ENCODE measurements around the gene GOLGA5. TPM values are rescaled to one million over a fixed set of nuclear protein-coding genes. Genes with fewer than 3 reads are reported as not detected.
"Not testable (repeated sequence)": the region's sequence is repeated elsewhere in the genome, so short reads cannot be mapped to it uniquely, and the experiment has no call there.

Gene GOLGA5
- total and polyA plus RNA-seq, 7 experiments from 2014 or later, result 9.7 to 27.9 (median 23.5) TPM

DNA sequence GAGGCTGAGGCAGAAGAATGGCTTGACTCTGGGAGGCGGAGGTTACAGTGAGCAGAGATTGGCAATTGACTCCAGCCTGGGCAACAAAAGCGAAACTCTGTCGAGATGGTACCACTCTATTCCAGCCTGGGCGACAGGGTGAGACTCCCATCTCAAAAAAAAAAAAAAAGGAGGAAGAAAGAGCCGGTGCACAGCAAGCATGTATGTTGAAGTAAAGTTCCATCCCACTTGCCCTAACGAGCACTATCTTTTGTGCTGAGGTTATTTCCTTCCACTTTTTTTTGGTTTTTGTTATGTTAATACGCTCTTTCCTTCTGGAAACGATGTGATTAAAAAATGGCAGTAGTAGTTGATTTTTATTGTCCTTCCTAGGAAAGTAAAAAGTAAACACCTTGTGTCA lies 19.5 kb upstream of the GOLGA5 start:
- no peaks in the 10 kb centered on the region for H3K36me3 ChIP-seq (ENCODE audit: control insufficient read depth in 2 of 3, insufficient read depth in 3 of 3, low read length in 3 of 3)
- ChIA-PET POLR2A (no interaction called here), CTCF (no interaction called here)
- Mint-ChIP-seq H3K4me1 (peaks cover 0 to 29% (median 0%) of the 10 kb centered on the region in 7 donors), H3K36me3 (no peaks in the 10 kb centered on the region), H3K27ac (peak overlapping the region in 1 of 9 donors; percentile 45), H3K4me3 (no peak overlapping the region), H3K9me3 (peaks cover 0 to 2% (median 0%) of the 10 kb centered on the region in 11 donors), H3K27me3 (peaks cover 0 to 50% (median 0%) of the 10 kb centered on the region in 5 donors)
- H3K4me1 ChIP-seq (ENCODE audit: control insufficient read depth in 2 of 2, insufficient read depth in 2 of 2, low read length in 2 of 2), result no peaks in the 10 kb centered on the region
- no peak overlapping the region for H3K4me3 ChIP-seq (ENCODE audit: low read length)
- H3K27me3 ChIP-seq (ENCODE audit: control insufficient read depth in 2 of 2, insufficient read depth in 2 of 2, low read length in 2 of 2), result no peaks in the 10 kb centered on the region
- DNase-seq (no peak), ATAC-seq (no peak)
- intact Hi-C loops (cut with micrococcal nuclease), result no loop called here
- no peak overlapping the region for H3K27ac ChIP-seq (ENCODE audit: low read depth, low read length)
- no peaks in the 10 kb centered on the region for H3K9me3 ChIP-seq (ENCODE audit: control insufficient read depth in 2 of 3, low read length in 3 of 3)

DNA sequence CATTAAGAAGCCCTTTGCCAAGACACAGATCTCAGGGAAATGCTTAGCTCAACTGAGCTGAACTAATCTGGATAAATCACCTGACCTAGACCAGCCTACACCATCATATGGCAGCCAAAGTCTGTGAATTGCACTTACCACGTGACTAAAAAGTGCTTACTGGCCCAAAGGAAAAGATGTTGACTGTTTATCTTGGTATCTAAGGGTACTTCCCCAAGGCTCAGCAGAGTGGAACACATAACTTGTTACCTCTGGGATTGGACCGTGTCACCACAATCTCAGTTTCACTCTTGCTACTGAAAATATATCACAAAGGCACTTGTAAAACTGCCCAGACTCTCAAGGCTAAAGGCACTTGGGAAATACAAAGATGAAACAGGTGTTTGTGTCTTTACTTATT lies 18.8 kb upstream of the GOLGA5 start:
- POLR2A ChIA-PET; intact Hi-C loops (cut with micrococcal nuclease); H3K4me1 ChIP-seq (ENCODE audit: control insufficient read depth in 2 of 2, insufficient read depth in 2 of 2, low read length in 2 of 2); H3K36me3 Mint-ChIP-seq; H3K36me3 ChIP-seq (ENCODE audit: control insufficient read depth in 2 of 3, insufficient read depth in 3 of 3, low read length in 3 of 3); H3K27ac ChIP-seq (ENCODE audit: low read depth, low read length); H3K9me3 ChIP-seq (ENCODE audit: control insufficient read depth in 2 of 3, low read length in 3 of 3); H3K4me3 Mint-ChIP-seq; H3K9me3 Mint-ChIP-seq; H3K4me3 ChIP-seq (ENCODE audit: low read length); CTCF ChIA-PET; H3K27me3 ChIP-seq (ENCODE audit: control insufficient read depth in 2 of 2, insufficient read depth in 2 of 2, low read length in 2 of 2): not testable (repeated sequence)
- peak; percentile 79 for ATAC-seq
- Mint-ChIP-seq H3K27ac (peak overlapping the region in 1 of 9 donors; percentile 69), H3K4me1 (peaks cover 0 to 31% (median 0%) of the 10 kb centered on the region in 7 donors), H3K27me3 (peaks cover 0 to 50% (median 0%) of the 10 kb centered on the region in 5 donors)
- peak in 1 of 9 donors; percentile 30 for DNase-seq

DNA sequence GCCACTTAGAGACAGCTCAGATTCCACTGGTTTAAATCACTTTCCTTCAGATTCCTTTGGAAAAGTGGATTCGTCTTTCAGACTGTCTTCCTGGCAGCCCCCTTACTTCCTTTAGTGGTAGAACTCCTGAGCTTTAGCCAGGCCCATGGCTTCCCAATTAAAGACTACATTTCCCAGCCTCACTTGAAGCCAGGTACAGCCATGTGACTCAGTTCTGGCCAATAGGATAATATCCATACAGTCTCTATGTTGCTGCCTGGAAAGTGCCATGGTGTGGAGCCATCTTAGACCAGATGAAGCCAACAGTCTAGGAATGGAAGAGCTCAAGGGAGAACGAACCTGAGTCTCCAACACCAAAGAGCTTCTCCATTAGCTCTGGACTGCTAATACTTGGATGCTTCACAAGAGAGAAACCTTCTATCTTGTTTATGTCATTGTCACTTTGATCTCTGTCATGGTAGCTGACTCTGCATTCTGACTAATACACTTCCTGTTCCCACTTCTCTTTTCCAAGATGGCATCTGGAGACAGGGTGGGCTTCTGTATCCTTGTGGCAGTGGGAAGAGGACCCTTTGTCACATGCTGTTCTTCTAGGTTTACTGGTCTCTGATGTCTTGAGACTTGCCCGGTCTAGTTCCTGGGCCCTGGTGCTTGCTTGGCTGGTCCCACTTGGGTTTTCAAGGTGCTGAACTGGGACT lies 15.1 kb upstream of the GOLGA5 start:
- Mint-ChIP-seq H3K27me3 (peaks cover 0 to 31% (median 0%) of the 10 kb centered on the region in 5 donors), H3K4me1 (peaks cover 0 to 33% (median 0%) of the 10 kb centered on the region in 7 donors)
- H3K36me3 Mint-ChIP-seq; H3K27me3 ChIP-seq (ENCODE audit: control insufficient read depth in 2 of 2, insufficient read depth in 2 of 2, low read length in 2 of 2); ATAC-seq; CTCF ChIA-PET; H3K4me1 ChIP-seq (ENCODE audit: control insufficient read depth in 2 of 2, insufficient read depth in 2 of 2, low read length in 2 of 2); H3K9me3 ChIP-seq (ENCODE audit: control insufficient read depth in 2 of 3, low read length in 3 of 3); H3K36me3 ChIP-seq (ENCODE audit: control insufficient read depth in 2 of 3, insufficient read depth in 3 of 3, low read length in 3 of 3); intact Hi-C loops (cut with micrococcal nuclease); H3K4me3 Mint-ChIP-seq; H3K27ac ChIP-seq (ENCODE audit: low read depth, low read length); POLR2A ChIA-PET; H3K4me3 ChIP-seq (ENCODE audit: low read length); H3K9me3 Mint-ChIP-seq; DNase-seq; H3K27ac Mint-ChIP-seq: not testable (repeated sequence)

DNA sequence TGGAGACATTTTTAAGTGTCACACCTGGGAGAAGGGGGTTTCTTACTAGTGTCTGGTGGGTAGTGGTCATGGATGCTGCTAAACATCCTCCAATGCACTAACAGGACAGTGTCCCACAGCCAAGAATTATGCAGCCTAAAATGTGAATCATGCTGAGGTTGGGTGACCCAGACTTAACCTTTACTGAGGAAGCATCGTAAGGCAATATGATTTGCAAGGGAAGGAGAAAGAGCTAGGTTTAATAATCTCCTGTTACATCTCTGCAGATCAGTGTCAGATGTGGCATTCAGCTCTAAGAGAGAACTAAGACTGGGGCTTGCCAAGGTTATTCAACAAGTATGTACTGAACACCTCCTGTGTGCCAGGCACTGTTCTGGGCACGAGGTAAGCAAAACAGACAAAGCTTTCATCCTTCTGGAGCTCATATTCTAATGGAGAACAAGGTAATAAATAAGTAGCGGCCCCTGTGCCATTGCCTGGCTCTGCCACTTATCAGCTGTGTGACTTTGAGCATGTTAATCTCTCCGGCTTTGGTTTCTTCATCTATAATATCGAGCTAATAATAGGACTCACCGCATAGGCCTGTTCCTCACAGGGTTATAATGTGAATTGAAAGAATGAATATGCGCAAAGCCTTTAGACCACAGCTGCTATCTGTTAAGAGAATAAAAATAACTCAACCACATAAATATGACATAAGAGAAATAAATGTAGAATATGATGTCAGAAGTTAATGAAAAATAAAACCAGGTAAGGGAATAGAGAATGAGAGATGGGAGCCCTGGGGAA lies 13.5 kb upstream of the GOLGA5 start:
- Mint-ChIP-seq H3K4me3 (no peak overlapping the region), H3K4me1 (peaks cover 0 to 23% (median 0%) of the 10 kb centered on the region in 7 donors), H3K27ac (peak overlapping the region in 1 of 9 donors; percentile 21), H3K9me3 (peaks cover 0 to 2% (median 0%) of the 10 kb centered on the region in 11 donors), H3K27me3 (peaks cover 0 to 25% (median 0%) of the 10 kb centered on the region in 5 donors), H3K36me3 (no peaks in the 10 kb centered on the region)
- H3K4me1 ChIP-seq (ENCODE audit: control insufficient read depth in 2 of 2, insufficient read depth in 2 of 2, low read length in 2 of 2), result no peaks in the 10 kb centered on the region
- POLR2A ChIA-PET, result interaction anchor here (1.3 kb wide), 1 partner anchor 30 kb away, joined by 3 read pairs; no protein-coding TSS in a partner anchor
- DNase-seq (no peak), ATAC-seq (peak; percentile 70)
- H3K9me3 ChIP-seq (ENCODE audit: control insufficient read depth in 2 of 3, low read length in 3 of 3), result no peaks in the 10 kb centered on the region
- no peaks in the 10 kb centered on the region for H3K27me3 ChIP-seq (ENCODE audit: control insufficient read depth in 2 of 2, insufficient read depth in 2 of 2, low read length in 2 of 2)
- H3K4me3 ChIP-seq (ENCODE audit: low read length), result no peak overlapping the region
- no peaks in the 10 kb centered on the region for H3K36me3 ChIP-seq (ENCODE audit: control insufficient read depth in 2 of 3, insufficient read depth in 3 of 3, low read length in 3 of 3)
- no peak overlapping the region for H3K27ac ChIP-seq (ENCODE audit: low read depth, low read length)
- CTCF ChIA-PET, result interaction anchor here (0.6 to 1.4 kb wide), 6 partner anchors 29 to 90 kb away, joined by 3 to 4 read pairs (median 4); no protein-coding TSS in a partner anchor
- intact Hi-C loops (cut with micrococcal nuclease), result loop anchor here (5.0 kb wide), 2 partner anchors 33 to 163 kb away; partner anchors contain the start of gene LGMN (in 1 of the 2)

DNA sequence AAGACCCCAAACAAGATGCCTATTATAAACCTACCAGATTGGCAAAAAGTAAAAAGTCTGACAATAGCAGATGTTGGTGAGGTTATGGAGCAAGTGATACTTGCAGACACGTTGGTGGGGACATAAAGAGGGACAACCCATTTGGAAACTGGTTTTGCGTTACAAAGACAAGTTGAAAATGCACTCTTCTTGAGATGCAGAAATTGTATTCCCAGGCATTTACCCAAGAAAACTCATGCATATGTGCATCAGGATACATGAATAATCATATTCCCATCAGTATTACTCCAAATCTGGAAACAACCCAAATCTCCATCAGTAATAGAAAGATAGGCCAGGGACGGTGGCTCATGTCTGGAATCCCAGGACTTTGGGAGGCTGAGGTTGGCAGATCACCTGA lies 12.8 kb upstream of the GOLGA5 start:
- Mint-ChIP-seq H3K36me3 (no peaks in the 10 kb centered on the region), H3K27me3 (peaks cover 0 to 22% (median 0%) of the 10 kb centered on the region in 5 donors), H3K4me3 (no peak overlapping the region), H3K4me1 (peaks cover 0 to 20% (median 0%) of the 10 kb centered on the region in 7 donors), H3K9me3 (peaks cover 0 to 4% (median 0%) of the 10 kb centered on the region in 11 donors), H3K27ac (no peak overlapping the region)
- ChIA-PET POLR2A (interaction anchor here (1.3 kb wide), 1 partner anchor 31 kb away, joined by 3 read pairs; no protein-coding TSS in a partner anchor), CTCF (no interaction called here)
- intact Hi-C loops (cut with micrococcal nuclease), result loop anchor here (5.0 kb wide), 2 partner anchors 34 to 164 kb away; partner anchors contain the start of gene LGMN (in 1 of the 2)
- ATAC-seq (no peak), DNase-seq (no peak)
- Histone ChIP-seq H3K9me3 (ENCODE audit: control insufficient read depth in 2 of 3, low read length in 3 of 3) (no peaks in the 10 kb centered on the region), H3K27ac (ENCODE audit: low read depth, low read length) (no peak overlapping the region), H3K27me3 (ENCODE audit: control insufficient read depth in 2 of 2, insufficient read depth in 2 of 2, low read length in 2 of 2) (no peaks in the 10 kb centered on the region), H3K36me3 (ENCODE audit: control insufficient read depth in 2 of 3, insufficient read depth in 3 of 3, low read length in 3 of 3) (no peaks in the 10 kb centered on the region), H3K4me1 (ENCODE audit: control insufficient read depth in 2 of 2, insufficient read depth in 2 of 2, low read length in 2 of 2) (no peaks in the 10 kb centered on the region), H3K4me3 (ENCODE audit: low read length) (no peak overlapping the region)

DNA sequence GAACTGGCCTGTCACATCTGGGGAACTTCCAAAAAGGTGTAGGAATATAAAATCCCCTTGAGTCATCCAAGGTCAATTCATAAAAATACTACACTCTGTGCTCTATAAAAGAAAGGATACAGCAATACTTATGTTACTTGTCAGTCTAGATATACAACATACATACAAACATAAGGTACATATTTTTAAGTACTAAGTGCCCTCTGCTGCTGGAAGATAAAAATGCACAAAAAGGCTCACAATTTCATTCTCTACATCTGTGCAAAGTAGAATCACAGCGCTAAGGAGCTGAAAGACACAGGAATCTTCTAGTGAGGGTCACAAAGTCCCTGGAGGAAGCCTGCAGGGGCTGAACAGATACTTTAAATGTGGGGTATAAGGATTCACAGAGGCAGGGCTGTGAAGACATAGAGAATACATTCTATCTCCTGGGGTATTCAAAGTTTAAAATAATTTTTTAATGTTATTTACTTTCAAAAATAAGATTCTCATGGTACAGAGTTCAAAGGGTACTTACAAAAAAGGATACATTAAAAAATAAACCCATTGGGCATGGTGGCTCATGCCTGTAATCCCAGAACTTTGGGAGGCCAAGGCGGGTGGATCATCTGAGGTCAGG lies 10.2 kb upstream of the GOLGA5 start:
- CTCF ChIA-PET, result interaction anchor here (0.6 to 2.7 kb wide), 5 partner anchors 66 to 1361 kb away, joined by 3 to 21 read pairs (median 8); no protein-coding TSS in a partner anchor
- ATAC-seq (peak; percentile 81), DNase-seq (peak in 7 of 9 donors; percentile 31 to 65 (median 47))
- H3K4me3 Mint-ChIP-seq, result no peak overlapping the region
- peaks cover 0 to 4% (median 0%) of the 10 kb centered on the region in 5 donors for H3K27me3 Mint-ChIP-seq
- Histone ChIP-seq H3K27ac (ENCODE audit: low read depth, low read length) (no peak overlapping the region), H3K27me3 (ENCODE audit: control insufficient read depth in 2 of 2, insufficient read depth in 2 of 2, low read length in 2 of 2) (no peaks in the 10 kb centered on the region), H3K36me3 (ENCODE audit: control insufficient read depth in 2 of 3, insufficient read depth in 3 of 3, low read length in 3 of 3) (no peaks in the 10 kb centered on the region), H3K4me3 (ENCODE audit: low read length) (no peak overlapping the region), H3K9me3 (ENCODE audit: control insufficient read depth in 2 of 3, low read length in 3 of 3) (no peaks in the 10 kb centered on the region), H3K4me1 (ENCODE audit: control insufficient read depth in 2 of 2, insufficient read depth in 2 of 2, low read length in 2 of 2) (no peaks in the 10 kb centered on the region)
- no peaks in the 10 kb centered on the region for H3K36me3 Mint-ChIP-seq
- POLR2A ChIA-PET, result no interaction called here
- H3K9me3 Mint-ChIP-seq, result peaks cover 0 to 5% (median 3%) of the 10 kb centered on the region in 11 donors
- H3K27ac Mint-ChIP-seq, result no peak overlapping the region
- peaks cover 0 to 20% (median 0%) of the 10 kb centered on the region in 7 donors for H3K4me1 Mint-ChIP-seq
- intact Hi-C loops (cut with micrococcal nuclease), result loop anchor here (1.0 to 5.0 kb wide), 4 partner anchors 33 to 167 kb away; partner anchors contain the start of gene LGMN (in 1 of the 2)
